Lung microvascular endothelial cell (primary cell): ENCODE data around the gene ACTR1B. TPM values are rescaled to one million over a fixed set of nuclear protein-coding genes. Genes with fewer than 3 reads are reported as not detected.
A peak's percentile ranks its signal among the peaks of the same experiment; 100 is the strongest.
"Not testable (repeated sequence)": the region's sequence is repeated elsewhere in the genome, so short reads cannot be mapped to it uniquely, and the experiment has no call there.

Experiments
- DNase-seq, 2 donors: peaks; one replicate each; pipeline versions ENCODE4 v3.0.0 to v3.0.0-alpha.2; 2010; ENCODE audit warnings: low read depth in 2 of 2
- total RNA-seq: library from RNA; depleted of rRNA; stranded (reverse); fragments of >200 nt; gene quantifications from 2 replicates; pipeline ENCODE4 v1.2.1, GENCODE V29; 2014

Gene ACTR1B
- total RNA-seq, result 50.1 and 63.9 TPM in 2 replicates

DNA sequence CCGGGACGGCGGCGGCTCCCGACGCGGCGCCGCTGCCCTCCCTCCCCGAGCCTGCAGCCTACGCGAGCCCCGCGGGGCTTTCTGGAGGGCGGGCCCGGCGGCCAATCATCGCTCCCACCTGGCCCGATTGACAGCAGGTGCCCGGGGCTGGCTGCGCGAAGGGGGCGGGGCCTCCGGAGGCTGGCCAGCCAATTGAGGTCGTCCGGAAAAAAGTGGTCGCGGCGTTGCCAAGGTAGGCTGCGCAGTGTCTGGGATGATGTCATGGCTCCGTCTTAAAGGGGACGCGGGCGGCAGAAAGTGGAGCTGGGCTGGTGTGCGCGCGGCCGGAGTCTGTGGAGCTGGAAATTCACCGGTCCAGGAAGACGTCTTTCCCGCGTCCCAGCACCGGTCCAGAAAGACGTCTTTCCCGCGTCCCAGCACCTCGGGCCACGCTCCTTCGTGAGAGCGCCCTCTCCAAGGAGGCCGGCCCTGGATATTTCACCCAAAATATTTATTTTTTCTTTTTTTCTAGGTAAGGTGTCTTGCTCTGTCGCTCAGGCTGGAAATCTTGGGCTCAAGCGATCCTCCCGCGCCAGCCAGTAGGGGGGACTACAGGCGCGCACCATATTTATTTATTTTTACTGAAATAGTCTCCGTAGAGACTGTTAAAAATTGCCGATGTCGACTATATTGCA, at the start of gene ACTR1B:
TSS of gene ACTR1B (minus strand) at position 83 of the 674 bp plus-strand sequence. CDS start 154 bp downstream, outside the sequence.
- DNase-seq, result peak; percentile 99

DNA sequence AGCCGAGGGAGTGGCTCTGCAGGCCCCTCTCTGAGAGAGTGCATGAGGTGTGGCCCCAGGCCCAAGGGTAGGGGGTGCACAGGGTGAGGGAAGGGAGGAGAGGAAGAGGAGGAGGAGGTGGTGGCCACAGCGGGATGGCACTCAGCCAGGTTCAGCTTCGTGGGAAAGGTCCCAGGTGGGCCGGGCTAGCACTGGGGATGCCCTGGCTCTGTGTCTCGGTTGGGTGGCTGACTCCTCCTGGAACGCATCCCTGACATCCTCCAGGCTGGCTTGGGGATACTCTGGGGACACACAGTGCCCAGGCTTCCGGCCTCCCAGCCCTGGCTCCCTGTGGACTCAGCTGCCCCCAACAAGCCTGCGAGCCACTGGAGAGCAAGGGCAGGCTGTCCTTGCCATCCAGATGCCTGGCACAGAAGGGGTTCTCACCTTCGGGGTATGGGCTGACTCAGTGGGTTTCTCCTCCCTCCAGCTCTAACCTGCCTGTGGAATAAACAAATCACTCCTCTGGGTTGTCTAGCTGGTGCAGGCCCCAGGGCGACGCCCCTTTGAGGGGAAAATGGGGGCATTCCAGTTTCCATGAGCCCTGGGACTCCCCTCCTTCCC, 49.0 kb upstream of the ACTR1B start:
- DNase-seq, result no peak

DNA sequence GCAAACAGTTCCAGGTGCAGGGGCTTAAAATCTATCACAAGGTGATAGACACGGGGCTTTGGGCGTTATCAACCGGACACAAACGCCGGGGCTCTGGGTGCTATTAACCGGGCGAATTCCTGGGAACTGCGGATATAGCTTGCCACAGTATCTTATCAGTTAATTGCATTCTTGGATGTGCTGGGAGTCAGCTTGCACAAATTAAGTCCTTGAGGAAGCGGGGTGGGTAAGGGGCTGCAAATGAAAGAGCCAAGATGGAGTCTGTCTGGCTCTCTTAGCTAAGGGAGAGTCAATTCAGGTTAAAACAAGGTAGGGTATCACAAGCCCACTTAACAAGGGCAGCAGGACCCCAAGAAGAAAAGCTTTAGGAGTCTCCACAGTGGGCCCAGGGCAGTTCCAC, 48.3 kb upstream of the ACTR1B start:
- DNase-seq, result not testable (repeated sequence)

DNA sequence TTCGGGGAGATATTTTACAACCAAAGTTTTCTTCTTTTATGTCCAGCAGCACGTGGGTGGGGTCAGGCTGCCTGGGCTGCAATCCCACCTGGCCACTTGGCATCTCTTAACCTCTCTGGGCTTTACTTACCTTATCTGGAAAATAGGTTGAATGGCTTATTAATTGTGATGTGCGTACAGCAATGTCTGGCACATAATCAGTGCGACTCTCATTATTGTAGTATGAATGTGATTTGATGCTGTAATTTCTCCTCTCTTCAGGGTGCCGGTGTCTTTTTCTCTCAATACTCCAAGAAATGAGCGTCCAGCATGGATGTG, 47.5 kb upstream of the ACTR1B start:
- no peak for DNase-seq

DNA sequence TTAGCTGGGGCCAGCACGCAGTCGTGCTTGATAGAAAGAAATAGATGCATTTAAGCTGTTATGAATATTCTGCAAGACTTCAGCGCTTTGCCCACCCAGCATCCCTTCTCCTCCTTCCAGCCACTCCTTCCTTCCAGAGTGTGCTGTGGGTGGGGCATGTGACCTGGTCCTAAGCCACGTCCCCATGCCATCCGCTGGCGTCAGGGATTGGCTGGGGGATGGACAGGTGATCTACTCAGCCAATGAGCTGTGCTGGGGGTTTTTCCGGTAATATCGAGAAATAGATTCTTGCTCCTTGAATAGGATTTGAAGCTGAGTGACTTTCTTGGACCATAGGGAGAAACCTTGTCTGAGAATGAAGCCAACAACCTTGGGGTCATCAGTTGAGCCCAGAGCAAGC, 44.8 kb upstream of the ACTR1B start:
- DNase-seq, result no peak

DNA sequence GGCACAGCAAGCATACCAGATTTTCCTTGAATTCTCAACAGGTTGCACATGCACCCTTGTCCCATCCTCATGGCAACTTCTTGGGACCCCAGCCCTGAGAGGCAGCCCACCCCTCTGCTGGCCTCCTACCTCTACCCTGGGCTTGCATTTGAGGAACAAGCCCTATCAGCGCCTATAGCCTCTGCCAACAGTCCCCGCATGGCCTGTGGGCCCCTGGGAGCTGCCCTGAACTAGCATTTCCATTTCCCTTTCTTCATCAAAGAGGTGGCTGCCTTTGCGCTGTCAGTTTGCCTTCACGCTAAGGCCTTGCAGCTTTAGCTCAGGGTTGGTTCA, 44.2 kb upstream of the ACTR1B start:
- DNase-seq, result no peak

DNA sequence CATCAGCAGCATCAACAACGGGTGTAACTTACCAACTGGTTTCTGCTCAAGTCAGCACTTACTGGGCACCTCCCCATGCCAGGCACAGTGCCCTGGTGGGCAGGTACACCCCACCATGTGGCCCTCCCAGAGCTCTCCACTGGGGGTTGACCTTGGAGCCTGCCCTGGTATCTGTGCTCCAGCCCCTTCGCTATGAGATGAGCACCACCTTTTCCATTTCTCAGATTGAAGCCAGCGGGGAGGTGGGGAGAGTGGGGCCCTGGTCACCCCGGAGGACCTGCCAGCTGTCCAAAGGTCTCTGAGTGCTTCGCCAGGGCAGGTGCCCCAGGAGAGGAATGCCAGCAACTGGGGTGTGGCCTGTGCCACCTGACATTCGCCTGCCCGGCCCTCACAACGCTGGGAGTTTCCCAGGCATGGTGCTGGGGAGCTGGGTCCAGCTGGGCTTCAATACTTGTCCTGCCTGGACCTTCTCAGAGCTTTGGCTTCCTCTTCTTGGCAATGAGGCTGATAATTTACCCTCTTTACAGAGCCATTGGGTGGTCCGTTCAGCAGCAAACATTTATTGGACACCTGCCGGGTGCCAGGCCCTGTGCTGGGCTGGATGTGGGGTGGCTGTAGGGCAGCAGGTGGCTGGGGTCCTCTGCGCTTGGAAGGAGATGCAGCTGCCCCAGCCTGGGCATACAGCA, 43.7 kb upstream of the ACTR1B start:
- no peak for DNase-seq

DNA sequence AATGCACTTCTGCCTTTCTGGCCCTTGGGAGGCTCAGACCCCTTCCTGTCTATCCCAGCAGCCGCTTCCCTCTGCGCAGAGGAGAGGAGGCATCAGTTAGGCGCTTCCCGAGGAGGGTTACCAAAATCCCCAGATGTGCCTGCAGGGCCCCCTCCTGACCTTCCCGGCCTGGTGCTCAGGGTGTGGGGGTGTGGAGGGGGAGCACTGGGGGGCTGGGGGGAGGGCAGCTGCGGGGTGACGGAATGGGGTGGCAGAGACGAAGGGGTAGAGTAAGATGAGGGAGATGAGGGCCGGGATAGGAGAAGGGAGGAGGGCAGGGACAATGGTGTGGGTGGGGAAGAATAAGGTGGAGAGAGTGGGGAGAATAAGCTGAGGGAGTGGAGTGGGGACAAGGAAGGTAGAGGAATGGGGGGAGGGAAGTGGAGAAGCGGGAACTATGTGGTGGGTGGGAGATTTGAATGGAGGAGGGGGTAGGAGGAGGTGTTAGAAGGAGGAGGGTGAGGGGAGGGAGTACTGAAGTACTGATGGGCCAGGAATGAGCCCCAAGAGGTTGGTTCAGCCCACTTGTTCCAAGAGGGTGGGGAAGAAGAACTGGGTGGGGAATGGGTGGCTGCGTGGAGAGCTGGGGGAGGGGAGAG, 43.0 kb upstream of the ACTR1B start:
- no peak for DNase-seq

DNA sequence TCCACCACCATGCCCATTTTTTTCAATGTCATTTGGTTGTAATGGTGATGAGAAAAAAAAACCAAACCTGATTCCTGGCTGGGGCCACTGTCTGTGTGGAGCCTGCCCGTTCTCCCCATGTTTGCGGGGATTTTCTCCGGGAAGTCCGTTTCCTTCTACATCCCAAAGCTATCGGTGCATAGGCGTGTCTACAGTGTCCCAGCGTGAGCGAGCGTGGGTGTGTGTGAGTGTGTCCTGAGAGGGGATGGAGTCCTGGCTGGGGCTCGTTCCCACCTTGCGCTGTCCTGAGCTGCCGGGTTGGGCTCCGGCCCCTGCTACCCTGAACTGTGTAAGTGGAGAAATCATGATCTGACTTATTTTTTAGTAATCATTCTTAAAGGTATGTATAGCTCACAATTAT, 42.3 kb upstream of the ACTR1B start:
- no peak for DNase-seq

DNA sequence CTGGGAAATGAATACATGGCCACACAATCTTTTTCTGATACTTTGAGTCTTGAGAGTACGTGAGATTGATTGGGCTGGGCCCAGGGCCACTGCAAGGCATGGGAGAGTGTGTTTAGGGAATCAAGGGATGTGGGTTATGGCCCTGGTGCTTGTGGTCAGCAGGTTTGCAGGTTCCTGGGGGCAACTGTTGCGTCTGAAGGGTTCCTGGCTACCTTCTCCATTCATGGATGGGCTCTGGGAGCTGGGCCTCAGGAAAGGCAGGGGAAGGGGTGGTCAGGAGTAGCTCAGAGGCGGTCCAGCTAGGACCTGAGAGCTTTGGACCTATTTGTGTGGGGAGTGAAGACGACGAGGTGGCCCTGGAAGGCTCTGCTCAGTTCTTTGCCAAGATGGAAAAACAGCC, 41.1 kb upstream of the ACTR1B start:
- DNase-seq, result no peak

DNA sequence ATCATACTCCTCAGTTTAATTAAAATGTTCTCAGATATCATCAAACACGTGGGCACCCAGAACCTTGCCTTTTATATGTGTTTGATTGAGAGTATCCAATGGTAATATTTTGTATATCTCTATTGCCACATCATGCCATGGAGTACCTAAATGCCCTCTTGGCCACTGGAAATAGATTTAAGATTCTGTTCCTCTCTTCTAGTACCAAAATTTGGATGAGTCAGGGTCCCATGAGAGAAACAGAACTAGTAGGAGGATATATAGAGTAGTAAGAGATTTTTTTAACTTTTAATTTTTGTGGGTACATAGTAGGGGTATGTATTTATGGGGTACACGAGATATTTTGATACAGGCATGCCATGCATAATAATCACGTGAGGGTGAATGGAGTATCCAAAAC, 39.9 kb upstream of the ACTR1B start:
- DNase-seq, result no peak

DNA sequence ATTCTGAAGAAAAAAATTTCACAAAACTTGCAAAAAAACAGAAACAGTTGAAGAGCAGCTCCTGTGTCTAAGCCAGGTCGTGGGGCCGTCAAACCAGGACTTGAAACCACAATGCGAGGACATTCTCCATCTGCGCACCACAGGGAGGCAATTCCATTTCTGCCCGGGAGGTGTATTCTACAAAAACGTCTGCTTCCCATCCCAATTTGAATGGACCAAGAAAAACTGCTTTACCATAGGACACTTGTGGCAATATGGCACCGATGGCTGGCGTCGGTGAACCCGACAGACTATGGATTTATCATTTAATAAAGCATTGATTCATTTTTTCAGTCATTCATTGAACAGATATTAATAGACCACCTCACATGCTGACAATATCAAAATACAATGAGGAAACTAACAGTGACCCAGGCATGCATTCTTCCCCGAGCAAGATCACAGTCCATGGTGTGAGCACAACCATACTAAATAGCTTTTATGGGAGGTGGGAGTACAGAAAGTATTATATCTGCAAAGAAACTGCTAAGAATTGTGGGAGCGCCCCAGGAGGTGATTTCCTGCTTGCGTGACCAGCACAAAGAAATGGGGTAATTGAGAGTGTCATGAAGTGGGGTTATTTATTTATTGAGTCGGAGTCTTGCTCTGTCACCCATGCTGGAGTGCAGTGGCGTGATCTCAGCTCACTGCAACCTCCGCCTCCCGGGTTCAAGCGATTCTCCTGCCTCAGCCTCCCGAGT, 39.1 kb upstream of the ACTR1B start:
- no peak for DNase-seq

DNA sequence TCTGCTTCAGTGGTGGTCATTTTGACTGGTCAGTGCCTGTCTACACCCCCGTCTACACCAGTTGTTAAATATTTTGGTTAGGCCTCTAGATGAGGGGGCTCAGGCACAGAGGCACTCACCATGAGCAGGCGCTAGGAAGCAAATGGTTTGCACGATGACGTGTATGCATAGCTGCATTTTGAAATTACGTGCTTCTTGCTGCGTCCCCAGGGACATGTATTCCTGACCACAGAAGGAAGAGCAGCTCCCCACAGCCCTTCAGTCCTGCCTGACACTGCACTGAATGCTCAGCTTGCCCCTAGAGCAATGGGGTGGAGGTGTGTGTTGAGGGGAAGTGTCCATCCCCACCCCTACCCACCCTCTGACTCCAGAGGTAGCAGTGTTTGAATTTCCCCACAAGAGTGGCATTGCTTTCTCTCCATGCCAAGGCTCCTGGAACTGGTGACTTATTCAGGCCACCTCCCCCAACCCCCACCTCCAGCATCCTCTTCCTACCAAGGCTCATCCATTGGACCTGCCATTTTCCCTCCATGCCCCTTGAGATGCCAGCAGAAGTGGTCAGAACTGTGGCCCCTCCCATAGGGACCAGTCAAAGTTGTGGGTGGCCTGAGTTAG, 38.1 kb upstream of the ACTR1B start:
- no peak for DNase-seq

DNA sequence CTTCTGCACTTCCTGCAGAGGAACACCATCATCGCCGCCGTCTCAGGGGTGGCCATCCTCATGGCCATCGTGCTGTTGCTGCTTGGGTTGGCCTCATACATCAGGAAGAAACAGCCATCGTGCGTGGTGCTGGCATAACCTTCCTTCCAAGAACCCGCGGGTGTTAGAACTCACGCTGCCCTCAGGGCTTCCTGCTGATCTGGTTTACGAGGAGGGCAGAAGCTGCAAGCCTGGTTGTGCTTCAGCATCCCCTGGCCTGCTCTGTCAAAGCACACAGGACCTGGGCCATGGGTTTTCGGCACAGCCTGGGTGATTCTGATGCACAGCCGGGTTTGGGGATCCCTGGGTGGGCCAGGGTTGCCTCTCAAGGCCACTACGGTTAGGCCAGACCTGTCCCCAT, 37.3 kb upstream of the ACTR1B start:
- no peak for DNase-seq

DNA sequence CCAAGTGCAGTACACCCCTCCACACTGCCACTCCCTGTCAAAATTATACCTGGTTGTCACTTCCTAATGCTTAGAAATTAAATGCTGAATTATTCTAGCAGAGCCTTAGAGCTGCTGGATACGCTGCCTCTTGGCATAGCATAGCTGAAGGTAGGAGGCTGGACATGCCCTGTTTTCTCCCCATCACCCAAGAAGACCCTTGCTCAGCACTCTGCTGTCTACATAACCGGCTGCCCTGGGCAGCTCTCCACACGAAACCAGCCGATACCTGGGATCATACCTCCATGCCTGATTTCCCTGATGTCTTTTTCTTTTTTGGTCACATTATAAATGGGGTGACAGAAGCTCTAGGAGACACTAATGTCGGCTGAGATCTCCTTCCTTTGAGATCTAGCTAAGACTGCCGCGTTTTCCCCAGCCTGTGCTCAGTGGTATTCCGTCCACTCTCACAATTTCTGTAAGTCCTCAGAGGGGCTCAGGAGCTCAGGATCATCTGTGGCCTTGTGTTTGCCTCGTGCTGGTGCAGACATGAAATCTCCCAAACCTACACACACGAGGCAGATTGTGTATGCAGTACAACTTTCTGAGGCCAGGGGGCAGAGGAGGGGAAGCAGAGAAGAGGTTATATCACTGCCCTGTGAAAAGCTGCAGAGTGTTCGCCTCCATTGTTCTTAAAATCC, 36.1 kb upstream of the ACTR1B start:
- DNase-seq, result peak; percentile 68 to 71

DNA sequence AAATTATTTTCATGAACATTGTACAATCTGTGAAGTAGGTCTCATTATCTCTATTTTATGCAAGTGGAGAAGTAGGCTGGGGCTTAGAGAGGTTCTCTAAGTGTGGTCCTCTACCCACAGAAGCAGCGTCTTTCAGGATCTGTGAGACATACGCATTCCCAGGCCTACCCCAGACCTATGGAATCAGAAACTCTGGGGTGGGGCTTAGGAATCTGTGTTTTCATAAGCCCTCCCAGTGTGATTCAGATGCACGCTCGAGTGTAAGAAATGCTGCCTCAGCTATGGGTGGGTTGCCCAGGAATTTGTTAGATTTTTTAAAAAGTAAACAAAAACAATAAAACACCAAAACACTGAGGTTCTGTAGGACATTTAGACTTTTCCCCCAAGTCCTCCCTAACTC, 34.7 kb upstream of the ACTR1B start:
- no peak for DNase-seq

DNA sequence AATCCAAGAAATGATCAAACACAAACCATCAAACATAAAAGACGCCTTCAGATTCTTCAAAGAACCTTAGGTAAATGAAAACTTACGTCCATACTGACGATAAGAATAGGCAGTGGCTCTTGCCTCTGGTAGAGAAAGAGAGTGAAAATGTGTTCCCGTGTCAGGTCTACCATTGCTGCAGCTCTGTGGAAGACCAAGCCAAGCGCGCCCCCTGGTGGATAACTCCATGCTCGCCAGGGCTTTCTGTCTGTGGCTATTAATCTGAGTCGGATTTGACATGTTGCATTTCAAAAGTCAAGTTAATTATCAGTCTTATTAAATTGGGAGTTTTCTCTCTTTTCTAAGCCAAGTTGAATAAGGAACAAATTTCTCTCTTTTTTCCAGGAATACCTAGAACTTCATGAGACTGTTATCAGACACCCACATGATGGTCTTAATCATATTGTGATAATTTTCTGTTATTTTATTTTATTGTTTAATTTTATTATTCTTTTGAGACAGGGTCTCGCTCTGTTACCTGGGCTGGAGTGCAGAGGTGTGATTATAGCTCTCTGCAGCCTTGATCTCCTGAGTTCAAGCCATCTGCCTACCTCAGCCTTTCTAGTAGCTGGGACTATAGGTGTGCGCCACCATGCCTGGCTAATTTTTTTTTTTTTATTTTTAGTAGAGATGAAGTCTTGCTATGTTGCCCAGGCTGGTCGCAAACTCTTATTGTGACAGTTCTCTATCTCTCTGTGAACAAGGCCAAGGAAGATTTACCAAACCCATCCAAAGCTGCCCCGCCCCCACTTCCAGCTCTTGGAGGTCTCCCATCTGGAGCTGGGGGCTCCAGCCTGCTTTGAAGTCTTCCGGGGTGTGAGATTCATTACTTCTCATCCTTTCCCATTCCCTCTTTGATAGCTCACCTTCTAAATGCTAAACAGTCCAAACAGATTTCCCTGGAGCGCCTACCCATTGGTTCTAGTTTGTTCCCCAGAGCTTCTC, 33.7 kb upstream of the ACTR1B start:
- peak; percentile 83 to 91 for DNase-seq

DNA sequence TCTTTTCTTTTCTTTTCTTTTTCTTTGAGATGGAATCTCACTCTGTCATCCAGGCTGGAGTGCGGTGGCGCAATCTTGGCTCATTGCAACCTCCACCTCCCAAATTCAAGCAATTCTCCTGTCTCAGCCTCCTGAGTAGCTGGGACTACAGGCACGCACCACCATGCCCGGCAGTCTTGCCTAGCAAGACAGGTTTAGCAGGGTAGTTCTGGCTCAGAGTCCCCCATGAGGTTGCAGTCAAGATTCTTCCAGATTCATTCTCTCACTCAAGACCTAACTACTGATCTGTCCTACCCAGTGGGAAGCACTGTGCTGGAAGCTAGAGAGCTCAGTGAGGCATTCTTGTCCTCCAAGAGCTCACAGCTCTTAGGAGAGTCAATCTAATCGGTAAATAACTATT, 31.9 kb upstream of the ACTR1B start:
- DNase-seq, result no peak

DNA sequence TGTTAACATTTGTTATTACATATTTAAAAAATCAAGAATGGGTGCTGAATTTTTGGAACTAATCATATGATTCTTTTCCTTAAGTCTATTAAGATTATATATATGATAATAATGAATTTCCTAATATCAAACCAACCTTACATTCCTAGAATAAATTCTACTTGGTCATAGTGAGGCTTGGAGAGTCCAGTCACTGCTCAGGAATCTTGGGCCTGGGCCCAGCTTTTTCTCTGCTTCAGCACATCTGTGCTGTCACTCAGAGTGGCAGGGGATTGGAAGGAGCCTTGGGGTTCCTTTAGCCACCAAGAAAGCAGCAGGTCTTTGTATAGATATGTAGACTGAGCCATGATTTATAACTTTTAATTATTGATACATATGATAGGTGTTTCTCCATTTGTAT, 29.6 kb upstream of the ACTR1B start:
- no peak for DNase-seq

DNA sequence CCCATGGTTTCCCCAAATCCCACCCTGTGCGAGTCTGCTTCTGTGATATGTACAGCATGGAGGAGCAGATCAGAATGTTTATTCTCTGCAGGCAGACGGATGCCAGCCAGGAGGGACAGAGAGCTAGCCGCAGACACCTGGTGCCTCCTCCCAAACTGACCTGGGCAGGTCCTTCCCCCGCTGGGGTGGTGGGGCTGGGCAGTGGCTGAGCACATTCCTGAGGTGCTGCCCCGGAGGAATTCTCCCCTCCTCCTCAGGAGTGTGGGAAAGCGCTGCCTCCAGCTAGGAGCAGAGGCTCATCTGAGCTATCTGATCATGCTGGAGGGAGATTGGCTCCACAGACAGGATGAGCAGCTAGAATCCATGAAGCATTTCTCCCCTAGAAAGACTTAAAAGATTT, 27.3 kb upstream of the ACTR1B start:
- no peak for DNase-seq
